Islet of Langerhans (tissue), 1 donor: ENCODE data around the gene ZDHHC8.
"Not testable (repeated sequence)": the region's sequence is repeated elsewhere in the genome, so short reads cannot be mapped to it uniquely, and the experiment has no call there.

Source experiments
- FAIRE-seq: peaks from one replicate; lab custom pipeline; 2011; peaks lifted over from hg19 to GRCh38; lab: Jason Lieb, UNC

ZDHHC8 gene

DNA sequence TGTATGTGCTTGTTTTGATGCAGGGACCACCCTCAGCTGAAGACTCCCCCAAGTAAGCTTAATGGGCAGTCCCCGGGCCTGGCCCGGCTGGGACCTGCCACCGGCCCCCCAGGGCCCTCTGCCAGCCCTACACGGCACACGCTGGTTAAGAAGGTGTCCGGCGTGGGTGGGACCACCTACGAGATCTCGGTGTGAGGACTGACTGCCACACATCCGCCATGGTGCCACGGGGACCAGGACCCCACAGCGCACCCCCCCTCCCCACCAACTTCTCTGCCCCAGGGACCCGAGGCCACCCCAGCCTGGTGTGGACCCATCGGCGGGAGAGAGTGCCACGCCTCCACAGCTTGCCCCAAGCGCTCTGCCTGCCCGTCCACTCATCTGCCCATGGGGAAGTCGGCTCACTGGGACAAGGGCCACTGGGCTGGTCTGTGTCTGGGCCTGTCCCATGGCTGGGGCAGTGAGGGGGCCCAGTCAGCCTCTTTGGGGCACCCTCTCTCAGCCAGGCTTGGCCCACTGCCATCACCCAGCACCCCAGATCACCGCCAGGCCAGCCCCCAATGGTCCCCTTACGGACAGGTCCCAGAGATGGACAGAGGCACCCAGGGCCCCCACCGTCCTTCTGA, 13.7 kb downstream of the ZDHHC8 start:
- FAIRE-seq = no peak

DNA sequence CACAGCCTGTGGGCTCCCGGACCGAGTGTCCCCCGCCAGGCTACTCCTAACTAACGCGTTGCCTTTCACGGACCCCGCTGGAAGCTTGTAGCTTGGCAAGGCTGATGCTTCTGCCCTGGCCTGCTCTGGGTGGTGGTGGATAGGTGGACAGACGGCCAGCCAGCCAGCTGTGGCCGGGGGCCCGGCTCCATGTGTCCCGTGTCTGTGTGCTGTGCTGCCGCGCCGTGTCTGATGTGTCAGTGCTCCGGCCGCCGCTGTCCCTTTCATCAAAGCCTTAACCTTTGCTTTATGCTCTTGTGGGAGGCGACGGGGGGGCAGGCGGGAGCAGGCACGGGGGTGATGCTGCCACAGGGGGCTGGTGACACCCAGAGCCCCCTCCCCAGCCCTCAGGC, 14.2 kb downstream of the ZDHHC8 start:
- no peak for FAIRE-seq

GRCh38 chr22:20146777-20147176, 15.2 kb downstream of the ZDHHC8 start:
- no peak for FAIRE-seq

- FAIRE-seq = no peak
These were observed 15.8 kb downstream of the ZDHHC8 start for GRCh38 chr22:20147237-20147988.

- no peak for FAIRE-seq
These were observed 16.8 kb downstream of the ZDHHC8 start for GRCh38 chr22:20148414-20148813.

GRCh38 chr22:20149257-20150250, 17.9 kb downstream of the ZDHHC8 start:
- no peak for FAIRE-seq

DNA sequence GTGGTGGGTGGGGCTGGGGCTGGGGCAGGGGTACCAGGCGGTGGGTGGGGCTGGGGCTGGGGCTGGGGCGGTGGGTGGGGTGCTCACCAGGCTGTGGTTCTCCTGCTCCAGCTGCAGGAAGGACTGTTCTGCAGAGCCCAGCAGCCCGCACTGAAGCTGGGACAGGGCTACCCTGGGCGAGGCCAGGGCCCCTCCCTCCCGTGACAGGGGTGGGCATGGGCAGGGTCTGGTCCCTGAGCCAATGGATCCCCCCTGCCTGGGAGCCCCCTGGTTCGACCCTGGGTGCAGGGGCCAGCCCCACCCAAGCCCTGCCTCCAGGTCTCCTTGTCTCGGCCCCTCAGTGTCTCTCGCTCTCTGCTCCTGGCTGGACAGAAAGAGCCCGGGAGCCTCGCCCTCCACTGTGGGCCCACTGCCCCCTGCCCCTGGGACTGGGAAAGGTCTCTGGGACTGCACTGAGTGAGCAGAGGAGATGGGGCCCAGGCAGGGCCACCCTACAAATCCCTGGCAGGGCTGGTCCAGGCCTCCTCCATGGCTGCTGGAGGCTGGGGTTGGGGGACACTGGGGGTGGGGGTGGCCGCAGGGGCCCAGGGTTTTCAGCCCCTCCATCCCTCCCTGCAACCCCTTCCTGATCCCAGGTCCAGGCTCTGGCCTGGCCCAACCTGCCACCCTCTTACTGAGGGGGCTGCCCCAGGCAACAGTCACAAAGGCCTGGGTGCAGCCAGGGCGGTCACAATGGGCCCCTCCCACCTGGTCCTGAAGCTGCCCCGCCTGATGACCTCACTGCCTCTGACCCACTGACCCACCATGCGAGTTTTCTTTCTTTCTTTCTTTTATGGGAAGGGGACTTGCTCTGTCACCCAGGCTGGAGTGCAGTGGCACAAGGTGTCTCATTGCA, 19.0 kb downstream of the ZDHHC8 start, which contains the start of gene CCDC188:
TSS of gene CCDC188 (minus strand) at position 675 of the 895 bp plus-strand sequence. CDS start at position 606, 69 bp downstream.
- no peak for FAIRE-seq

DNA sequence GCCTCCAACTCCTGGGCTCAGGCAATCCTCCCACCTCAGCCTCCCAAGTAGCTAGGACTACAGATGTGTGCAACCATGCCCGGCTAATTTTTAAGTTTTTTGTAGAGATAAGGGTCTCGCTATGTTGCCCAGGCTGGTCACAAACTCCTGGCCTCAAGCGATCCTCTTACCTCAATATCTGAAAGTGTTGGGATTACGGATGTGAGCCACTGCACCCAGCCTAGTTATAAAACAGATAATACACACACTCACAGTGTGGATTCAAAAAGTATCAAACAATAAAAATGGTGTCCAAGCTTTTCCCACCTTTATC, 19.6 kb downstream of the ZDHHC8 start:
- FAIRE-seq = no peak

GRCh38 chr22:20152464-20152890, 20.9 kb downstream of the ZDHHC8 start:
- FAIRE-seq = no peak

DNA sequence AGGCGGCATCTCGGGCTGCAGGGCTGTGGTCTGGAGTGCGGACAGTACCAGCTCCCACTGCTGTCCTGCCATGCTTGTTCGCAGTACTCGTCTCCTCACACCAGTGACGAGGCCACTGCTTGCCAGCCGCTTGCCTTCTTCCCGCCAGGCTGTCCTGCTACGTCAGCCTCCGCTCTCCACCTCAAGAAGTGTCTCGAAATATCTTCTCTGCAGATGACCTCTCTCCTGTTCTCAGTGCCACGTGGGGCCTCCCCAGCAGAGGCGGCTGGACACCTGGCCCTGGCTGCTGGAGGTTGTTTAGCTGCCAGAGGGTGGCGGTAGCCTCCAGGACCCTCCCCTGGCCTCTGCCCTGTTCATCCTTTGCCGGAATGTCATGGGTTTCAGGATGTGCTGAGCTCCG, 22.3 kb downstream of the ZDHHC8 start:
- no peak for FAIRE-seq

- FAIRE-seq = no peak
These were observed 23.1 kb downstream of the ZDHHC8 start for GRCh38 chr22:20154602-20155187.

GRCh38 chr22:20155330-20156041, 23.9 kb downstream of the ZDHHC8 start:
- FAIRE-seq = no peak

DNA sequence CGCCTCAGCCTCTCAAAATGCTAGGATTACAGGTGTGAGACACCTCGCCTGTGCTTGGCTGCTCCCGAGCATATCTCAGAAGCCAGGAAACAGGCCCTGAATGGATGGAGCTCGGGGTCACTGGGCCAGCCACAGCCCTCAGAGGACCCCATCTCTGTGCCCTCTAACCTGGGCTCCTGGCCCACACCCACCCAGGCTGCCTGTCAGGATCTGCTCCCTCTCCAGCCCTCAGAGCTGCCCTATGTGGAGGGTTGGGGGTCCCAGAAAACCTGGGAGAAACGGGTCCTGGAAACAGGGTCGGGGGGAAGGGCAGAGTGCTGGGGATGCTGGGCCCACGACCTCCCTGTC, 24.4 kb downstream of the ZDHHC8 start:
- FAIRE-seq = no peak

- FAIRE-seq = no peak
These were observed 25.2 kb downstream of the ZDHHC8 start for GRCh38 chr22:20156611-20157429.

DNA sequence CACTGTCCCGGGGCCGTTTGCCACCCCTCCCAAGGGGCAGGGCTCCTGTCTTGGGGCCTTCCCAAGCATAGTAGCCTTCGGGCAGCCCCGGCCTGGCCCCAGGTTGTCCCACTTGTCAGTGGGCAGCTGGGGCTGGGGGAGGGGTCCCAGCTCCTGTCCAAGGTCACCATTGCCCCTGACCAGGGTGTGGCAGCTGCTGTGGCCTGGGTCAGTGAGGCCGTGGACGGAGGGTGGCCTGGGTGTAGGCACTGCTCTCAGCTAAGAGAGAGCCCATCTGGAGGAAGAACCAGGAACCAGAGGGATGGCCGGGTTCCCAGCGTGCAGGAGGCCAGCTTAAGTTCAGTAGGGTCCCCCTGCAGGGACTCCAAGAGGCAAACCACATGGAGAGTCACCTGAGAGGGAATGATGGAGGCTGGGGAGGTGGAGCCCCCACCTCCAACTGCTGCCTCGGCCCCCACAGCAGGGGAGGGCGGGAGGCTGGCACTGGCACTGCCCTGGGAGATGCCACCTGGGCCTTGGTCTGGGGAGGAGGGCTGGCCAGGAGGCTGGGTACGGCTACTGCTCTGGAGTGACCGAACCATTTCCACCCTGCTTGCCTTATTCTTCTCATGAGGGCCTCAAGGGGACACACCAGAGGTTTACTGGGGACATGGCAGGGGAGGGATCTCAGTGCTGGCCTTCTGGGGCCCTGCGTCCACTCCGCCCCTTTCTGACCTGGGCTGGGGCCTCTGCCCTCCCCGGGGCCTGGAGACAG, 26.0 kb downstream of the ZDHHC8 start:
- FAIRE-seq = no peak

DNA sequence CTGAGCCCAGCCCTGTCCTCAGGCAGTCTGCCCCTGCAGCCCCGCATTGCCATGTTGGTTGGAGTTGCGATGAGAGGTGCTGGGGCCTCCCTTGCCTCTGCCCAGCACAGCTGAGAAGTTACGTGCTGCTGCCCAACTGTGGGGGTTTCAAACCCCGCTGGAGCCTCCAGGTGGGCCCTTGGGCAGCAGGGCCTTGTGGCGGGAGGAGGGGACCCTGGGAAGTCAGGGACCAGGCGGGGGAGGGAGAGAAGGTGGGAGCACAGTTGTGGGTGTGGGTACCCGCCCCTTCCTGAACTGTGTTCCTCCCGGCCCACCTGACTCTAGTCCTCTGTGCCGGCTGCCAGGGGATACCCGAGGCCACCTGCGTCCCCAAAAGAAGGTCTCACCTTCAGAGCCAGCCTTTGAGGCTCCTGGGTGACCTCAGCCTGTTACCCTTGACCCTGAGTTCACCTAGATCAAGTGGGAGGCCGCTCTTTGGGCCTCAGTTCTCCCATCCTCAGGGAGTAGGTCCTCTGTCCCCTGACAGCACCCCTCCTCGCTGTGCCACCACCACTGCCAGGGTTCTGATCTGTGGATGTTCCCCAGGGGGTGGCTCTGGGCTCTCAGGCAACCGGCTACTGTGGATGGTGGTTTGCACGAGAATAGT, 26.9 kb downstream of the ZDHHC8 start:
- FAIRE-seq = no peak

DNA sequence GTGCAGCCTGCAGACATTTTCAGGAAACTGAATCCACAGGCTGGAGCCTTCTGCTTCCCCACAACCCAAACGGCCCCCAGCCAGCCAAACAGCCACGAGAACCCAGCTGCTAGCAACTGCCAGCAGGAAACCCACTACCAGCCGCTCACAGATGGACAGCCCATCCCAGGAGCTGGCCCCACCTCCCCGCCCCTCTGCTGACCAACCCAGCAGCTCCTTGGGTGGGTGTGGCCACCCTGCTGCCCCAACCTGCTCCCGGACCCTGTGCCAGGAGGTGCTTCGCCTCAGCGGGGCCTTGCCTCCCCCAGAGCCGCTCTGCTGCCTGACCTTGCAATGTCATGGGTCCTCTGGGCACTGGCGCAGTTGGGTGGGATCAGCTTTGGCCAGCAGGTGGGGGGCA, 27.5 kb downstream of the ZDHHC8 start:
- FAIRE-seq = no peak

DNA sequence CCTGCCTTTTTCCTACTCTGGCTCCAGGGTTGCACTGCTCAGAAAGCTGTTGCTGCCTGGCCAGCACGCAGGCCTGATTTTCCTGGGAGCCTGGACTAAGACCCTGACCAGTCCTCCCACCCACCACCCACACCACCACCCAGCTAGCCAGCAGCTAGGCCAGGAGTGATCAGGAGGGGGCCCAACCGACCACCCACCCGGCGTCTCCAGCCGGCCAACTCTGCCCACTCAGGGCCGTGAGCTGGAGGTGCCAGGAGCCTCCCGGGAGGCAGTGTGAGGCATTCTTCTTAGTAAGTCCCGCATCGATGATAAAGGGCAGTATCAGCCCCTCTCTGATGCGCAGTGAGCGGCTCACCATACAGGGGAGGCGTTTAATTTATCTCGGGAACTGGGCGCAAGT, 27.9 kb downstream of the ZDHHC8 start:
- FAIRE-seq = not testable (repeated sequence)

GRCh38 chr22:20160041-20160440, 28.4 kb downstream of the ZDHHC8 start:
- FAIRE-seq = no peak
